PC-3 (cell line): Measurements from ENCODE around the gene CFI. TPM values are rescaled to one million over a fixed set of nuclear protein-coding genes. Genes with fewer than 3 reads are reported as not detected.

Experiments
- ATAC-seq: fragments of 200-7000 bp; cut with Tn5 transposase; 2 replicates; pipeline ENCODE4 v1.9.1; 2020; ENCODE audit warnings: mild to moderate bottlenecking, moderate library complexity
- BruUV-seq: library from RNA; stranded (reverse); fragments of 400-500 nt; replicated peaks from 2 replicates; lab custom pipeline; 2021; lab: Mats Ljungman, UMichigan
- CTCF ChIA-PET: fragments of 300-600 bp; sonication (Branson Sonifier 250); formaldehyde crosslinking; loops from one replicate; lab custom pipeline; 2022; ENCODE audit warnings: antibody characterized with exemption; lab: Charles Lee
- POLR2A ChIA-PET: fragments of 300-600 bp; sonication (Branson Sonifier 250); formaldehyde crosslinking; loops from one replicate; lab custom pipeline; 2022; ENCODE audit warnings: antibody characterized with exemption; ENCODE audit not compliant: unreplicated experiment; lab: Charles Lee
- DNase-seq: peaks from one replicate; pipeline ENCODE4 v3.0.0-alpha.2; 2015
- H2AFZ ChIP-seq: fragments of 300-600 bp; sonication (generic); 2 replicates; pipeline ENCODE4 v1.6.0; 2016; ENCODE audit warnings: antibody characterized with exemption, low read length
- H3F3A ChIP-seq: fragments of 300-600 bp; sonication (generic); one replicate; pipeline ENCODE4 v1.6.0; 2017; ENCODE audit warnings: antibody characterized with exemption, low read length, control low read depth, mild to moderate bottlenecking; ENCODE audit not compliant: unreplicated experiment
- H3K27ac ChIP-seq: fragments of 300-600 bp; sonication (generic); 2 replicates; pipeline ENCODE4 v1.5.1; 2016; ENCODE audit warnings: mild to moderate bottlenecking, low read length
- H3K27me3 ChIP-seq: fragments of 300-600 bp; sonication (generic); 2 replicates; pipeline ENCODE4 v1.6.1; 2016; ENCODE audit warnings: low read length, mixed read lengths
- H3K36me3 ChIP-seq: fragments of 300-600 bp; sonication (generic); 2 replicates; pipeline ENCODE4 v1.6.1; 2016; ENCODE audit warnings: low read depth, mixed run types, low read length, mixed read lengths
- H3K4me1 ChIP-seq: fragments of 300-600 bp; sonication (generic); 2 replicates; pipeline ENCODE4 v1.5.1; 2016; ENCODE audit warnings: low read length; ENCODE audit not compliant: insufficient read depth
- H3K4me2 ChIP-seq: fragments of 300-600 bp; sonication (generic); 2 replicates; pipeline ENCODE4 v1.6.0; 2016; ENCODE audit warnings: low read length
- H3K4me3 ChIP-seq: fragments of 300-600 bp; sonication (generic); 2 replicates; pipeline ENCODE4 v1.5.1; 2016; ENCODE audit warnings: mild to moderate bottlenecking, low read length, mixed read lengths
- H3K79me2 ChIP-seq: fragments of 300-600 bp; sonication (generic); 2 replicates; pipeline ENCODE4 v1.6.1; 2017; ENCODE audit warnings: low read length, mixed read lengths
- H3K9ac ChIP-seq: fragments of 300-600 bp; sonication (generic); 2 replicates; pipeline ENCODE4 v1.6.0; 2016; ENCODE audit warnings: mild to moderate bottlenecking, low read length
- H3K9me2 ChIP-seq: fragments of 300-600 bp; sonication (generic); replicated peaks from 2 replicates; pipeline ENCODE4 v1.6.1; 2016; ENCODE audit warnings: mixed run types, low read length, mixed read lengths
- H3K9me3 ChIP-seq: fragments of 300-600 bp; sonication (generic); 2 replicates; pipeline ENCODE4 v1.6.1; 2016; ENCODE audit warnings: low read length, mixed read lengths
- H4K20me1 ChIP-seq: fragments of 300-600 bp; sonication (generic); 2 replicates; pipeline ENCODE4 v1.6.1; 2016; ENCODE audit warnings: low read length, mixed read lengths
- EZH2 ChIP-seq: fragments of 300-600 bp; sonication (generic); IDR thresholded peaks from one replicate; pipeline ENCODE4 v1.6.1; 2017; ENCODE audit warnings: antibody characterized with exemption, mild to moderate bottlenecking, low read length; ENCODE audit not compliant: unreplicated experiment
- EZH2phosphoT487 ChIP-seq: fragments of 300-600 bp; sonication (generic); IDR thresholded peaks from 2 replicates; pipeline ENCODE4 v1.6.1; 2018; ENCODE audit warnings: mild to moderate bottlenecking, antibody characterized with exemption, low read length, borderline replicate concordance
- intact Hi-C: fragments of 100-400 bp; cut with micrococcal nuclease; formaldehyde crosslinking; loops from 2 replicates; pipeline ENCODE4 v1.9.0; 2023
- total RNA-seq: library from RNA; depleted of rRNA; stranded (reverse); fragments of >200 nt; gene quantifications from 2 replicates; pipeline ENCODE4 v1.2.3, GENCODE V29; 2014
- TF ChIP-seq, protein P1 (sequence below): fragments of 300-600 bp; sonication (generic); conservative IDR thresholded peaks from 2 replicates; pipeline ENCODE4 v1.5.1; 2017; ENCODE audit warnings: antibody characterized with exemption, low read depth, mild to moderate bottlenecking, low read length

CFI gene
- total RNA-seq, 1 experiment from 2014 or later: not detected

GRCh38 chr4:109713500-109713899, 88.3 kb downstream of the CFI start:
- no peak overlapping the region for H3K4me3 ChIP-seq
- TF ChIP-seq, protein P1, sequence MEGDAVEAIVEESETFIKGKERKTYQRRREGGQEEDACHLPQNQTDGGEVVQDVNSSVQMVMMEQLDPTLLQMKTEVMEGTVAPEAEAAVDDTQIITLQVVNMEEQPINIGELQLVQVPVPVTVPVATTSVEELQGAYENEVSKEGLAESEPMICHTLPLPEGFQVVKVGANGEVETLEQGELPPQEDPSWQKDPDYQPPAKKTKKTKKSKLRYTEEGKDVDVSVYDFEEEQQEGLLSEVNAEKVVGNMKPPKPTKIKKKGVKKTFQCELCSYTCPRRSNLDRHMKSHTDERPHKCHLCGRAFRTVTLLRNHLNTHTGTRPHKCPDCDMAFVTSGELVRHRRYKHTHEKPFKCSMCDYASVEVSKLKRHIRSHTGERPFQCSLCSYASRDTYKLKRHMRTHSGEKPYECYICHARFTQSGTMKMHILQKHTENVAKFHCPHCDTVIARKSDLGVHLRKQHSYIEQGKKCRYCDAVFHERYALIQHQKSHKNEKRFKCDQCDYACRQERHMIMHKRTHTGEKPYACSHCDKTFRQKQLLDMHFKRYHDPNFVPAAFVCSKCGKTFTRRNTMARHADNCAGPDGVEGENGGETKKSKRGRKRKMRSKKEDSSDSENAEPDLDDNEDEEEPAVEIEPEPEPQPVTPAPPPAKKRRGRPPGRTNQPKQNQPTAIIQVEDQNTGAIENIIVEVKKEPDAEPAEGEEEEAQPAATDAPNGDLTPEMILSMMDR: no peak
- TF ChIP-seq EZH2 (no peak), EZH2phosphoT487 (no peak)
- intact Hi-C loops: no loop called here

DNA sequence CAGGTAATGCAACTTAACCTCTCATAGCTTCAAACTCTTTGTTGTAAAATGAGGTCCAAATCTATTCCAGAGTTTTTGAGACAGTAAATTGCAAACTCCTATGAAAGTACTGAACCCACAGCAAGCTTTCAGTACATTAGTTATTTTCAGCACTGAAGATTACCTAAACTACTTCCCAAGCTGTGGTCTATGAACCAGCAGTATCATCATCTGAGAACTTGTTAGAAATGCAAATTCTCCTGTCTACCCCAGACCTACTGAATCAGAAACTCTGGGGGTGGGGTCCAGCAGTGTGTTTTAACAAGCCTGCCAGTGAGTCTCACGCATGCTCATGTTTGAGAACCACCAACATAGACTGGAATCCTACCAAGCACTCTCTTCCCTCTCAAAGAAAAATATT, 92.8 kb downstream of the CFI start:
- CTCF ChIA-PET: no interaction called here
- no peaks in the 10 kb centered on the region for H3K9me3 ChIP-seq

More at GRCh38 chr4:109713500-109713899, 88.3 kb downstream of the CFI start:
- ChIA-PET POLR2A (no interaction called here), CTCF (no interaction called here)
- no peaks in the 10 kb centered on the region for H3K27me3 ChIP-seq
- no TSS peak for BruUV-seq
- H4K20me1 ChIP-seq: no peaks in the 10 kb centered on the region
- no peak overlapping the region for H3K4me2 ChIP-seq
- H3K79me2 ChIP-seq: peaks cover 5% of the 10 kb centered on the region
- H3K36me3 ChIP-seq: no peaks in the 10 kb centered on the region
- no peaks in the 10 kb centered on the region for H3K9me2 ChIP-seq
- H3K9me3 ChIP-seq: no peaks in the 10 kb centered on the region
- H2AFZ ChIP-seq: no peak overlapping the region
- DNase-seq (no peak), ATAC-seq (no peak)
- no peak overlapping the region for H3K9ac ChIP-seq
- H3K27ac ChIP-seq: no peak overlapping the region
- H3F3A ChIP-seq: no peaks in the 10 kb centered on the region
- no peaks in the 10 kb centered on the region for H3K4me1 ChIP-seq

DNA sequence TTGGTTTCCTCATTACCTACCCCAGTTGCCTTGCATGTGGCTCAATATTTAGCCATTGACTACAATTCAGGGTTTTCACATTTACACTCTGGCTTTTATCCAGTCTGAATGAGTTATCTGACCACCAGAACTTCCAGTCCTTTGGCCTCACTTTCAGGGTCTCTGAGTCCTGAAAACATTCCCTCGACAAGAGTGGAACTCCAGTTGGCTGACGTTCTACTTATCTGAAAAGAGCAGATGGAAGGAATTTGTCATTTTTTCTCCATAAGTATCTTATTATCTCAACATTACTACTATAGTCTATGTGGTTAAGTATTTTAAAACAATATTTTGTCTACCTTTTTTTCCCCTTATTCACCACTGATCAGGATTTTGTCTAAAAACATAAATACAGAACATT, 93.4 kb downstream of the CFI start:
- intact Hi-C loops: no loop called here
- Histone ChIP-seq H3K4me2 (no peak overlapping the region), H3F3A (no peaks in the 10 kb centered on the region), H3K9me3 (no peaks in the 10 kb centered on the region), H3K4me1 (peaks cover 6% of the 10 kb centered on the region; the same call in 1 of the 2 replicates), H3K27ac (no peak overlapping the region), H3K9me2 (no peaks in the 10 kb centered on the region), H3K4me3 (no peak overlapping the region), H3K9ac (no peak overlapping the region), H4K20me1 (no peaks in the 10 kb centered on the region), H3K36me3 (no peaks in the 10 kb centered on the region; the same call in 1 of the 2 replicates), H3K79me2 (no peaks in the 10 kb centered on the region), H2AFZ (no peak overlapping the region), H3K27me3 (no peaks in the 10 kb centered on the region)
- DNase-seq: no peak
- TF ChIP-seq, protein P1: no peak
- TF ChIP-seq EZH2 (no peak), EZH2phosphoT487 (no peak)
- BruUV-seq: no TSS peak
- ChIA-PET CTCF (no interaction called here), POLR2A (no interaction called here)
- ATAC-seq: no peak

More for the DNA sequence above, 92.8 kb downstream of the CFI start:
- Histone ChIP-seq H4K20me1 (no peaks in the 10 kb centered on the region), H3K36me3 (no peaks in the 10 kb centered on the region; the same call in 1 of the 2 replicates), H3K79me2 (no peaks in the 10 kb centered on the region), H3K4me1 (peaks cover under 1% of the 10 kb centered on the region; the same call in 1 of the 2 replicates), H3K27ac (no peak overlapping the region), H3K9me2 (no peaks in the 10 kb centered on the region), H3K9ac (no peak overlapping the region), H2AFZ (no peak overlapping the region), H3K4me2 (no peak overlapping the region), H3K27me3 (no peaks in the 10 kb centered on the region), H3K4me3 (no peak overlapping the region), H3F3A (no peaks in the 10 kb centered on the region)
- ATAC-seq (no peak), DNase-seq (no peak)
- intact Hi-C loops: no loop called here
- BruUV-seq: no TSS peak
- POLR2A ChIA-PET: no interaction called here
- TF ChIP-seq EZH2phosphoT487 (no peak), EZH2 (no peak)
- TF ChIP-seq, protein P1: no peak
